Natural killer cell treated with Interleukin-12 subunit alpha and Interleukin-12 subunit beta and Interleukin-15 and Interleukin-18, amount 100 ng/mL, for 72 hours (primary cell): ENCODE results near the gene PRR20G. TPM values are rescaled to one million over a fixed set of nuclear protein-coding genes. Genes with fewer than 3 reads are reported as not detected.
"Not testable (repeated sequence)": the region's sequence is repeated elsewhere in the genome, so short reads cannot be mapped to it uniquely, and the experiment has no call there.

Experiments used
- ATAC-seq, 2 donors: fragments of 150-1000 bp; cut with Tn5 transposase in 1 of 2; sonication (Bioruptor Pico), chemical (Tn5 transposase) in 1 of 2; 2 replicates each; pipeline ENCODE4 v1.10.0; 2021
- DNase-seq: peaks from one replicate; pipeline ENCODE4 v3.0.0; 2022; ENCODE audit warnings: low spot score
- H3K27ac Mint-ChIP-seq, 2 donors: 1 replicate in 1 of 2; 2 replicates in 1 of 2; pipeline ENCODE4 v1.8.0; 2022; ENCODE audit warnings: mixed read lengths in 2 of 2, mild to moderate bottlenecking in 1 of 2, moderate library complexity in 1 of 2
- H3K27me3 Mint-ChIP-seq, 2 donors: 1 replicate in 1 of 2; 2 replicates in 1 of 2; pipeline ENCODE4 v1.8.0; 2022; ENCODE audit warnings: mixed read lengths in 2 of 2
- H3K36me3 Mint-ChIP-seq: one replicate; pipeline ENCODE4 v1.8.0; 2022; ENCODE audit warnings: mixed read lengths
- H3K4me1 Mint-ChIP-seq, 2 donors: 1 replicate in 1 of 2; 2 replicates in 1 of 2; pipeline ENCODE4 v1.8.0; 2022; ENCODE audit warnings: low read depth in 2 of 2, mixed read lengths in 2 of 2, mild to moderate bottlenecking in 1 of 2
- H3K4me3 Mint-ChIP-seq: one replicate; pipeline ENCODE4 v1.8.0; 2022; ENCODE audit warnings: mixed read lengths
- H3K9me3 Mint-ChIP-seq: 2 replicates; pipeline ENCODE4 v1.8.0; 2022; ENCODE audit warnings: mixed read lengths
- total RNA-seq, 2 donors: library from RNA; stranded (reverse); gene quantifications; one replicate each; pipeline ENCODE4 v1.2.3, GENCODE V29; 2022

The PRR20G gene
- total RNA-seq, 2 donors from 2014 or later: not detected

GRCh38 chr3:127312818-127313217 lies 25.0 kb upstream of the PRR20G start:
- H3K4me3 Mint-ChIP-seq: no peak overlapping the region

GRCh38 chr3:127308821-127309220 lies 21.0 kb upstream of the PRR20G start:
- not testable (repeated sequence) for DNase-seq, ATAC-seq, H3K4me1 Mint-ChIP-seq, H3K9me3 Mint-ChIP-seq, H3K36me3 Mint-ChIP-seq, H3K27ac Mint-ChIP-seq, H3K4me3 Mint-ChIP-seq
- peaks cover 15 to 24% of the 10 kb centered on the region in 2 donors for H3K27me3 Mint-ChIP-seq

More at GRCh38 chr3:127312818-127313217, 25.0 kb upstream of the PRR20G start:
- Mint-ChIP-seq H3K36me3 (no peaks in the 10 kb centered on the region), H3K9me3 (no peaks in the 10 kb centered on the region), H3K4me1 (no peaks in the 10 kb centered on the region), H3K27me3 (peaks cover 17 to 18% of the 10 kb centered on the region in 2 donors), H3K27ac (no peak overlapping the region)
- DNase-seq (no peak), ATAC-seq (no peak)

GRCh38 chr3:127307916-127308315 lies 20.1 kb upstream of the PRR20G start:
- DNase-seq: no peak
- Mint-ChIP-seq H3K27ac (no peak overlapping the region), H3K36me3 (no peaks in the 10 kb centered on the region), H3K27me3 (peaks cover 16 to 24% of the 10 kb centered on the region in 2 donors), H3K4me3 (no peak overlapping the region), H3K9me3 (no peaks in the 10 kb centered on the region), H3K4me1 (no peaks in the 10 kb centered on the region)
- ATAC-seq: no peak

GRCh38 chr3:127307112-127307835 lies 19.4 kb upstream of the PRR20G start:
- H3K27ac Mint-ChIP-seq: no peak overlapping the region
- DNase-seq (no peak), ATAC-seq (no peak)
- H3K9me3 Mint-ChIP-seq: no peaks in the 10 kb centered on the region
- H3K4me3 Mint-ChIP-seq: no peak overlapping the region
- peaks cover 23 to 26% of the 10 kb centered on the region in 2 donors for H3K27me3 Mint-ChIP-seq
- no peaks in the 10 kb centered on the region for H3K36me3 Mint-ChIP-seq
- H3K4me1 Mint-ChIP-seq: no peaks in the 10 kb centered on the region

GRCh38 chr3:127306361-127307111 lies 18.7 kb upstream of the PRR20G start:
- H3K4me1 Mint-ChIP-seq: no peaks in the 10 kb centered on the region
- no peaks in the 10 kb centered on the region for H3K9me3 Mint-ChIP-seq
- DNase-seq (no peak), ATAC-seq (peak; percentile 50 to 52)
- no peak overlapping the region for H3K27ac Mint-ChIP-seq
- no peak overlapping the region for H3K4me3 Mint-ChIP-seq
- H3K27me3 Mint-ChIP-seq: peaks cover 19 to 22% of the 10 kb centered on the region in 2 donors
- no peaks in the 10 kb centered on the region for H3K36me3 Mint-ChIP-seq

- ATAC-seq (no peak), DNase-seq (no peak)
- Mint-ChIP-seq H3K4me1 (no peaks in the 10 kb centered on the region), H3K27ac (no peak overlapping the region), H3K4me3 (no peak overlapping the region), H3K9me3 (no peaks in the 10 kb centered on the region), H3K36me3 (no peaks in the 10 kb centered on the region), H3K27me3 (peaks cover 17 to 28% of the 10 kb centered on the region in 2 donors)
Measured at GRCh38 chr3:127305499-127306060, 17.7 kb upstream of the PRR20G start.

GRCh38 chr3:127304121-127304744 lies 16.4 kb upstream of the PRR20G start:
- Mint-ChIP-seq H3K27ac (no peak overlapping the region), H3K27me3 (peaks cover 17 to 29% of the 10 kb centered on the region in 2 donors), H3K36me3 (no peaks in the 10 kb centered on the region), H3K4me3 (no peak overlapping the region), H3K4me1 (no peaks in the 10 kb centered on the region), H3K9me3 (no peaks in the 10 kb centered on the region)
- DNase-seq (no peak), ATAC-seq (peak; percentile 40 to 52)

GRCh38 chr3:127299276-127299675 lies 11.4 kb upstream of the PRR20G start:
- Mint-ChIP-seq H3K27ac (no peak overlapping the region), H3K27me3 (peaks cover 33 to 36% of the 10 kb centered on the region in 2 donors), H3K9me3 (no peaks in the 10 kb centered on the region)

GRCh38 chr3:127296959-127297358 lies 9.1 kb upstream of the PRR20G start:
- no peak for ATAC-seq
- Mint-ChIP-seq H3K27ac (no peak overlapping the region), H3K27me3 (peaks cover 27 to 28% of the 10 kb centered on the region in 2 donors), H3K36me3 (no peaks in the 10 kb centered on the region), H3K4me1 (no peaks in the 10 kb centered on the region), H3K9me3 (no peaks in the 10 kb centered on the region), H3K4me3 (no peak overlapping the region)
- no peak for DNase-seq

More at GRCh38 chr3:127299276-127299675, 11.4 kb upstream of the PRR20G start:
- ATAC-seq (no peak), DNase-seq (no peak)
- Mint-ChIP-seq H3K36me3 (no peaks in the 10 kb centered on the region), H3K4me3 (no peak overlapping the region), H3K4me1 (no peaks in the 10 kb centered on the region)

- DNase-seq (no peak), ATAC-seq (no peak)
- no peak overlapping the region for H3K4me3 Mint-ChIP-seq
- H3K4me1 Mint-ChIP-seq: no peaks in the 10 kb centered on the region
- H3K27ac Mint-ChIP-seq: no peak overlapping the region
- no peaks in the 10 kb centered on the region for H3K36me3 Mint-ChIP-seq
- peaks cover 27% of the 10 kb centered on the region in 2 donors for H3K27me3 Mint-ChIP-seq
- H3K9me3 Mint-ChIP-seq: no peaks in the 10 kb centered on the region
Measured at GRCh38 chr3:127296166-127296565, 8.3 kb upstream of the PRR20G start.

- not testable (repeated sequence) for H3K9me3 Mint-ChIP-seq, H3K4me3 Mint-ChIP-seq, ATAC-seq, H3K4me1 Mint-ChIP-seq, H3K36me3 Mint-ChIP-seq, DNase-seq, H3K27ac Mint-ChIP-seq
- peaks cover 18 to 27% of the 10 kb centered on the region in 2 donors for H3K27me3 Mint-ChIP-seq
Measured at GRCh38 chr3:127293650-127294049, 5.8 kb upstream of the PRR20G start.

GRCh38 chr3:127291611-127292010 lies 3.8 kb upstream of the PRR20G start:
- H3K27me3 Mint-ChIP-seq: peaks cover 5 to 10% of the 10 kb centered on the region in 2 donors
- no peaks in the 10 kb centered on the region for H3K36me3 Mint-ChIP-seq
- no peak overlapping the region for H3K4me3 Mint-ChIP-seq
- H3K4me1 Mint-ChIP-seq: no peaks in the 10 kb centered on the region
- ATAC-seq: no peak
- no peak overlapping the region for H3K27ac Mint-ChIP-seq
- no peaks in the 10 kb centered on the region for H3K9me3 Mint-ChIP-seq
- DNase-seq: no peak

GRCh38 chr3:127291114-127291513 lies 3.3 kb upstream of the PRR20G start:
- H3K9me3 Mint-ChIP-seq: no peaks in the 10 kb centered on the region
- no peak overlapping the region for H3K27ac Mint-ChIP-seq
- H3K27me3 Mint-ChIP-seq: peaks cover 2 to 13% of the 10 kb centered on the region in 2 donors
- ATAC-seq: no peak
- H3K36me3 Mint-ChIP-seq: no peaks in the 10 kb centered on the region
- no peak overlapping the region for H3K4me3 Mint-ChIP-seq
- H3K4me1 Mint-ChIP-seq: no peaks in the 10 kb centered on the region
- DNase-seq: no peak
